Fibroblast of villous mesenchyme (primary cell): Measurements from ENCODE around the gene UTP15. TPM values are rescaled to one million over a fixed set of nuclear protein-coding genes. Genes with fewer than 3 reads are reported as not detected.

Source experiments
- DNase-seq: peaks from one replicate; pipeline ENCODE4 v3.0.0-alpha.2; 2010; ENCODE audit warnings: low read depth
- H3K4me3 ChIP-seq: 2 replicates; pipeline ENCODE4 v1.5.1; 2011; ENCODE audit warnings: low read depth, mild to moderate bottlenecking, low read length
- CTCF ChIP-seq: IDR thresholded peaks from 2 replicates; pipeline ENCODE4 v1.5.1; 2012; ENCODE audit warnings: low read depth, mild to moderate bottlenecking, low read length; ENCODE audit not compliant: insufficient read depth
- total RNA-seq: library from RNA; depleted of rRNA; stranded (reverse); fragments of >200 nt; gene quantifications from 2 replicates; pipeline ENCODE4 v1.2.3, GENCODE V29; 2012

UTP15 gene
- total RNA-seq, 1 donor = 30.7 TPM

GRCh38 chr5:73529081-73529480 lies 36.5 kb upstream of the UTP15 start:
- no peak for TF ChIP-seq CTCF

GRCh38 chr5:73531356-73531755 lies 34.2 kb upstream of the UTP15 start:
- no peak for DNase-seq
- no peak for TF ChIP-seq CTCF
- H3K4me3 ChIP-seq = no peak overlapping the region

More at GRCh38 chr5:73529081-73529480, 36.5 kb upstream of the UTP15 start:
- no peak for DNase-seq
- no peak overlapping the region for H3K4me3 ChIP-seq

GRCh38 chr5:73532195-73532594 lies 33.3 kb upstream of the UTP15 start:
- H3K4me3 ChIP-seq = no peak overlapping the region
- DNase-seq = no peak
- TF ChIP-seq CTCF = no peak

- TF ChIP-seq CTCF = no peak
- H3K4me3 ChIP-seq = no peak overlapping the region
- no peak for DNase-seq
These were observed 31.4 kb upstream of the UTP15 start for GRCh38 chr5:73534011-73534644.

GRCh38 chr5:73534971-73535370 lies 30.6 kb upstream of the UTP15 start:
- no peak overlapping the region for H3K4me3 ChIP-seq
- no peak for DNase-seq
- TF ChIP-seq CTCF = no peak

GRCh38 chr5:73539730-73540129 lies 25.8 kb upstream of the UTP15 start:
- no peak for TF ChIP-seq CTCF
- DNase-seq = no peak
- H3K4me3 ChIP-seq = no peak overlapping the region

- no peak for DNase-seq
- no peak overlapping the region for H3K4me3 ChIP-seq
- no peak for TF ChIP-seq CTCF
These were observed 25.4 kb upstream of the UTP15 start for GRCh38 chr5:73540192-73540591.
